ENCODE data around the gene ZNF236.

DNA sequence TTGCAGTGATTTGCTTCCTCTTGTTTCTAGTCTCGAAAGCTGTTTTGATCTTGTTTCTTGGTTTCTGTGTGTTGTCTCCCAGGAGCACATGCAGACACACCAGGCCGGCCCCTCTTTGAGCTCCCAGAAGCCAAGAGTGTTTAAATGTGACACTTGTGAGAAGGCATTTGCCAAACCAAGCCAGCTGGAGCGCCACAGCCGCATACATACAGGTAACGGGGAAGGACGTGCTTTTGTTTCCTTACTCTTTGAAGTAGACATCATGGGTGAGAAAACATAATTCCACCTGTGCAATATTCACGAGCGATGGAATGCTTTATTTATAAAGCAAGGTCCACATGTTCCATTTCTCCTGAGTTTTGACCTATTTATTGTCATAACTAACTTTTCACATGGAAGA lies 137.2 kb downstream of the ZNF236 start:
- TF ChIP-seq SP1 (IDR thresholded peaks at IDR 0.05) (no peak), MAX (IDR thresholded peaks at IDR 0.05) (no peak), REST (IDR thresholded peaks at IDR 0.05) (no peak), GABPA (IDR thresholded peaks at IDR 0.05 in 1 of 2, conservative IDR thresholded peaks at IDR 0.05 in 1 of 2) (no peak), ZBTB33 (IDR thresholded peaks at IDR 0.05) (no peak), FOXA1 (IDR thresholded peaks at IDR 0.05) (no peak), TAF1 (conservative IDR thresholded peaks at IDR 0.05) (no peak), HNF4G (IDR thresholded peaks at IDR 0.05) (no peak), RXRA (IDR thresholded peaks at IDR 0.05) (no peak), JUND (IDR thresholded peaks at IDR 0.05) (no peak)
- TF ChIP-seq, protein P1, sequence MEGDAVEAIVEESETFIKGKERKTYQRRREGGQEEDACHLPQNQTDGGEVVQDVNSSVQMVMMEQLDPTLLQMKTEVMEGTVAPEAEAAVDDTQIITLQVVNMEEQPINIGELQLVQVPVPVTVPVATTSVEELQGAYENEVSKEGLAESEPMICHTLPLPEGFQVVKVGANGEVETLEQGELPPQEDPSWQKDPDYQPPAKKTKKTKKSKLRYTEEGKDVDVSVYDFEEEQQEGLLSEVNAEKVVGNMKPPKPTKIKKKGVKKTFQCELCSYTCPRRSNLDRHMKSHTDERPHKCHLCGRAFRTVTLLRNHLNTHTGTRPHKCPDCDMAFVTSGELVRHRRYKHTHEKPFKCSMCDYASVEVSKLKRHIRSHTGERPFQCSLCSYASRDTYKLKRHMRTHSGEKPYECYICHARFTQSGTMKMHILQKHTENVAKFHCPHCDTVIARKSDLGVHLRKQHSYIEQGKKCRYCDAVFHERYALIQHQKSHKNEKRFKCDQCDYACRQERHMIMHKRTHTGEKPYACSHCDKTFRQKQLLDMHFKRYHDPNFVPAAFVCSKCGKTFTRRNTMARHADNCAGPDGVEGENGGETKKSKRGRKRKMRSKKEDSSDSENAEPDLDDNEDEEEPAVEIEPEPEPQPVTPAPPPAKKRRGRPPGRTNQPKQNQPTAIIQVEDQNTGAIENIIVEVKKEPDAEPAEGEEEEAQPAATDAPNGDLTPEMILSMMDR (IDR thresholded peaks at IDR 0.05; ENCODE audit: low read depth, low read length, missing input control): no peak

Measured in liver (tissue), 3 donors.